Measurements from ENCODE around the gene BAX. TPM values are rescaled to one million over a fixed set of nuclear protein-coding genes. Genes with fewer than 3 reads are reported as not detected.

The BAX gene
- total RNA-seq, 4 donors from 2014 or later = 38.9 to 42.8 (median 42.4) TPM

- no peak for DNase-seq
- H3K4me3 ChIP-seq = no peak overlapping the region
- H3K9me3 ChIP-seq = no peaks in the 10 kb centered on the region
- no peaks in the 10 kb centered on the region for H3K4me1 ChIP-seq
- 78 to 97% methylated on average over 5 to 6 of the region's 17 CpGs for WGBS, 2 donors
- intact Hi-C loops (cut with DNase I) = no loop called here
- H3K36me3 ChIP-seq = peaks cover 18 to 97% (median 34%) of the 10 kb centered on the region in 3 donors
- TF ChIP-seq CTCF (IDR thresholded peaks at IDR 0.05) = no peak
- H3K27me3 ChIP-seq = no peaks in the 10 kb centered on the region
- no peak overlapping the region for H3K27ac ChIP-seq
Measured at GRCh38 chr19:49011194-49011593, 56.5 kb downstream of the BAX start.

Small RNA genes lying within 50 kb of the gene (small RNA-seq; reads per million reads assigned to genes)
- gene AC026803.1 = 0 reads per million in 4 donors
- 0 reads per million in 4 donors for gene MIR6798

Other genes with a start within 250 kb of the BAX start
- 1 to 10 TPM in 1 of 4 donors, under 1 TPM in 1, not detected in 2; 0.57 to 2.0 TPM for gene MAMSTR, start 235.2 kb upstream of the BAX start, total RNA-seq
- gene RASIP1, start 214.3 kb upstream of the BAX start, total RNA-seq = 1 to 10 TPM; 4.0 to 9.6 (median 6.5) TPM
- gene IZUMO1, start 208.0 kb upstream of the BAX start, total RNA-seq = 10 to 100 TPM in 1 of 4 donors, 1 to 10 TPM in 2, not detected in 1; 2.3 to 56.0 (median 5.0) TPM
- 1 to 10 TPM; 3.4 to 6.3 (median 4.8) TPM for gene FUT1, start 202.2 kb upstream of the BAX start, total RNA-seq
- gene FGF21, start 199.4 kb upstream of the BAX start, total RNA-seq = not detected
- 10 to 100 TPM; 22.8 to 61.0 (median 42.2) TPM for gene BCAT2, start 143.8 kb upstream of the BAX start, total RNA-seq
- gene HSD17B14, start 118.4 kb upstream of the BAX start, total RNA-seq = 1 to 10 TPM in 2 of 4 donors, under 1 TPM in 1, not detected in 1; 0.83 to 9.0 (median 4.8) TPM
- gene PLEKHA4, start 86.3 kb upstream of the BAX start, total RNA-seq = 1 to 10 TPM; 2.8 to 9.0 (median 5.6) TPM
- gene PPP1R15A, start 82.5 kb upstream of the BAX start, total RNA-seq = 10 to 100 TPM; 19.3 to 41.6 (median 33.3) TPM
- gene TULP2, start 56.1 kb upstream of the BAX start, total RNA-seq = not detected
- 100 to 1,000 TPM in 3 of 4 donors, 10 to 100 TPM in 1; 93.5 to 186 (median 157) TPM for gene NUCB1, start 54.6 kb upstream of the BAX start, total RNA-seq
- gene DHDH, start 21.2 kb upstream of the BAX start, total RNA-seq = 1 to 10 TPM in 1 of 4 donors, under 1 TPM in 1, not detected in 2; 0.95 to 2.9 TPM
- gene FTL, start 10.4 kb downstream of the BAX start, total RNA-seq = 1,000 to 10,000 TPM in 3 of 4 donors, 100 to 1,000 TPM in 1; 556 to 2,127 (median 1,494) TPM
- gene GYS1, start 38.4 kb downstream of the BAX start, total RNA-seq = 10 to 100 TPM; 30.6 to 47.6 (median 39.5) TPM
- gene RUVBL2, start 39.0 kb downstream of the BAX start, total RNA-seq = 100 to 1,000 TPM; 102 to 140 (median 119) TPM
- gene LHB, start 62.2 kb downstream of the BAX start, total RNA-seq = not detected
- not detected for gene CGB3, start 69.5 kb downstream of the BAX start, total RNA-seq
- gene CGB2, start 77.0 kb downstream of the BAX start, total RNA-seq = not detected
- not detected for gene CGB1, start 82.0 kb downstream of the BAX start, total RNA-seq
- gene CGB5, start 89.0 kb downstream of the BAX start, total RNA-seq = 1 to 10 TPM in 1 of 4 donors, not detected in 3; 2.4 TPM
- gene CGB8, start 94.2 kb downstream of the BAX start, total RNA-seq = not detected
- gene CGB7, start 102.9 kb downstream of the BAX start, total RNA-seq = 1 to 10 TPM in 2 of 4 donors, under 1 TPM in 1, not detected in 1; 0.22 to 4.4 (median 1.7) TPM
- 1 to 10 TPM; 1.2 to 5.3 (median 2.0) TPM for gene NTF4, start 109.9 kb downstream of the BAX start, total RNA-seq
- gene KCNA7, start 117.8 kb downstream of the BAX start, total RNA-seq = not detected
- gene SNRNP70, start 130.6 kb downstream of the BAX start, total RNA-seq = 100 to 1,000 TPM in 3 of 4 donors, 10 to 100 TPM in 1; 78.7 to 241 (median 168) TPM
- gene LIN7B, start 159.5 kb downstream of the BAX start, total RNA-seq = 10 to 100 TPM in 2 of 4 donors, 1 to 10 TPM in 2; 5.7 to 14.1 (median 10.1) TPM
- gene C19orf73, start 164.3 kb downstream of the BAX start, total RNA-seq = 1 to 10 TPM; 2.1 to 7.4 (median 4.7) TPM
- gene PPFIA3, start 164.7 kb downstream of the BAX start, total RNA-seq = 10 to 100 TPM; 10.9 to 20.9 (median 13.8) TPM
- 1 to 10 TPM in 1 of 4 donors, under 1 TPM in 3; 0.13 to 1.1 (median 0.38) TPM for gene HRC, start 200.5 kb downstream of the BAX start, total RNA-seq
- gene TRPM4, start 202.9 kb downstream of the BAX start, total RNA-seq = 10 to 100 TPM in 3 of 4 donors, 1 to 10 TPM in 1; 7.6 to 28.9 (median 18.0) TPM

All from esophagus squamous epithelium (tissue), 5 donors.